Panc1 (cell line): Measurements from ENCODE around the gene ZCCHC24. TPM values are rescaled to one million over a fixed set of nuclear protein-coding genes. Genes with fewer than 3 reads are reported as not detected.

Experiments
- ATAC-seq: fragments of 200-7000 bp; cut with Tn5 transposase; 2 replicates; pipeline ENCODE4 v1.9.1; 2020; ENCODE audit warnings: mild to moderate bottlenecking, moderate library complexity
- BruUV-seq: library from RNA; stranded (reverse); fragments of 400-500 nt; replicated peaks from 2 replicates; lab custom pipeline; 2021; lab: Mats Ljungman, UMichigan
- CTCF ChIA-PET: fragments of 300-600 bp; sonication (Branson Sonifier 250); formaldehyde crosslinking; loops from one replicate; lab custom pipeline; 2022; ENCODE audit warnings: antibody characterized with exemption; lab: Charles Lee
- POLR2A ChIA-PET: fragments of 300-600 bp; sonication (Branson Sonifier 250); formaldehyde crosslinking; loops from one replicate; lab custom pipeline; 2022; ENCODE audit warnings: antibody characterized with exemption; lab: Charles Lee
- DNase-seq: peaks from one replicate; pipeline ENCODE4 v3.0.0-alpha.2; 2010; ENCODE audit warnings: low read depth, low spot score
- H3K27ac ChIP-seq: 2 replicates; pipeline ENCODE4 v1.5.1; 2011; ENCODE audit warnings: mild to moderate bottlenecking, low read length, inconsistent platforms
- H3K27me3 ChIP-seq: fragments of 200-500 bp; sonication (Bioruptor generic); 2 replicates; pipeline ENCODE4 v1.6.0; 2014; ENCODE audit warnings: low read length, inconsistent platforms; ENCODE audit not compliant: control insufficient read depth, insufficient read depth
- H3K36me3 ChIP-seq: fragments of 200-500 bp; sonication (Bioruptor generic); 2 replicates; pipeline ENCODE4 v1.5.1; 2014; ENCODE audit warnings: inconsistent platforms, mild to moderate bottlenecking, low read length, moderate library complexity; ENCODE audit not compliant: control insufficient read depth, insufficient read depth
- H3K4me1 ChIP-seq: 2 replicates; pipeline ENCODE4 v1.5.1; 2011; ENCODE audit warnings: inconsistent platforms, mild to moderate bottlenecking, low read length, moderate library complexity; ENCODE audit not compliant: control insufficient read depth, insufficient read depth
- H3K4me3 ChIP-seq, 2 experiments: 2 replicates each; pipeline ENCODE4 v1.5.1; 2011 to 2012; ENCODE audit warnings: low read depth in 2 of 2, low read length in 2 of 2, mild to moderate bottlenecking in 2 of 2, inconsistent platforms in 1 of 2, moderate library complexity in 1 of 2
- H3K9me3 ChIP-seq: fragments of 200-500 bp; sonication (Bioruptor generic); 2 replicates; pipeline ENCODE4 v1.5.1; 2014; ENCODE audit warnings: low read depth, mild to moderate bottlenecking, inconsistent platforms, low read length, moderate library complexity; ENCODE audit not compliant: control insufficient read depth, insufficient read depth
- CTCF ChIP-seq: fragments of 450-650 bp; IDR thresholded peaks from 2 replicates; pipeline ENCODE4 v1.5.1; 2017; ENCODE audit warnings: mild to moderate bottlenecking
- POLR2AphosphoS5 ChIP-seq: IDR thresholded peaks from 2 replicates; pipeline ENCODE4 v1.6.1; 2012; ENCODE audit warnings: mild to moderate bottlenecking, low read depth, low read length, moderate library complexity
- REST ChIP-seq, 2 experiments: IDR thresholded peaks; 2 replicates each; pipeline ENCODE4 v1.6.1; 2011 to 2012; ENCODE audit warnings: low read depth in 2 of 2, control low read depth in 1 of 2, low read length in 1 of 2, mild to moderate bottlenecking in 1 of 2, moderate library complexity in 1 of 2; ENCODE audit not compliant: insufficient read depth in 1 of 2
- SIN3A ChIP-seq: IDR thresholded peaks from 2 replicates; pipeline ENCODE4 v1.6.1; 2012; ENCODE audit warnings: low read depth, mild to moderate bottlenecking, low read length, moderate library complexity, borderline replicate concordance; ENCODE audit not compliant: insufficient read depth
- TCF7L2 ChIP-seq: IDR thresholded peaks from 2 replicates; pipeline ENCODE4 v1.6.1; 2011; ENCODE audit warnings: mild to moderate bottlenecking, low read depth, low read length, inconsistent platforms
- in situ Hi-C: cut with HindIII; loops from 2 replicates; pipeline ENCODE4 v1.10.0; 2016; ENCODE audit warnings: low sequenced_read_pairs, low pct_unique_long_range_greater_than_20kb
- intact Hi-C: fragments of 100-400 bp; cut with micrococcal nuclease; formaldehyde crosslinking; loops from one replicate; pipeline ENCODE4 v1.10.0; 2022; ENCODE audit not compliant: unreplicated experiment
- total RNA-seq: library from RNA; stranded (reverse); gene quantifications from one replicate; pipeline ENCODE4 v1.2.1, GENCODE V29; 2021; ENCODE audit not compliant: unreplicated experiment

Gene ZCCHC24
- total RNA-seq, 1 experiment from 2014 or later, result 7.8 TPM

GRCh38 chr10:79402625-79402946 is 42.8 kb downstream of the ZCCHC24 start:
- ATAC-seq (no peak), DNase-seq (no peak)
- Histone ChIP-seq H3K27me3 (no peaks in the 10 kb centered on the region), H3K36me3 (no peaks in the 10 kb centered on the region), H3K4me3 (no peak overlapping the region), H3K4me1 (peaks cover 10% of the 10 kb centered on the region), H3K9me3 (no peaks in the 10 kb centered on the region), H3K27ac (no peak overlapping the region)
- intact Hi-C loops, result no loop called here
- no TSS peak for BruUV-seq
- POLR2A ChIA-PET, result no interaction called here
- in situ Hi-C loops, result no loop called here
- TF ChIP-seq POLR2AphosphoS5 (no peak), CTCF (no peak), SIN3A (no peak), TCF7L2 (no peak), REST (IDR thresholded peaks at IDR 0.05; ENCODE audit: insufficient read depth in 1 of 2, low read depth in 2 of 2, low read length in 1 of 2) (no peak)
- CTCF ChIA-PET, result no interaction called here

- no peak overlapping the region for H3K4me3 ChIP-seq
- TF ChIP-seq POLR2AphosphoS5 (no peak), SIN3A (no peak), REST (IDR thresholded peaks at IDR 0.05; ENCODE audit: insufficient read depth in 1 of 2, low read depth in 2 of 2, low read length in 1 of 2) (no peak), TCF7L2 (no peak), CTCF (no peak)
- H3K4me1 ChIP-seq, result peaks cover 10% of the 10 kb centered on the region
- intact Hi-C loops, result no loop called here
- CTCF ChIA-PET, result interaction anchor here (0.6 kb wide), 2 partner anchors 50 to 1120 kb away, joined by 4 to 8 read pairs; no protein-coding TSS in a partner anchor
- H3K9me3 ChIP-seq, result no peaks in the 10 kb centered on the region
- DNase-seq (no peak), ATAC-seq (no peak)
- no TSS peak for BruUV-seq
- H3K27me3 ChIP-seq, result no peaks in the 10 kb centered on the region
- H3K27ac ChIP-seq, result no peak overlapping the region
- POLR2A ChIA-PET, result no interaction called here
- no peaks in the 10 kb centered on the region for H3K36me3 ChIP-seq
- in situ Hi-C loops, result no loop called here
Observed at GRCh38 chr10:79401015-79401921, 44.2 kb downstream of the ZCCHC24 start.
